HG03575 (cell line): Measurements from ENCODE around the gene MLN.

Experiments
- ATAC-seq: cut with Tn5 transposase; IDR thresholded peaks from one replicate; pipeline ENCODE4 v1.9.1; 2021; ENCODE audit not compliant: unreplicated experiment, insufficient number of reproducible peaks, low FRiP score; ENCODE audit errors: extremely low read depth

Gene MLN

DNA sequence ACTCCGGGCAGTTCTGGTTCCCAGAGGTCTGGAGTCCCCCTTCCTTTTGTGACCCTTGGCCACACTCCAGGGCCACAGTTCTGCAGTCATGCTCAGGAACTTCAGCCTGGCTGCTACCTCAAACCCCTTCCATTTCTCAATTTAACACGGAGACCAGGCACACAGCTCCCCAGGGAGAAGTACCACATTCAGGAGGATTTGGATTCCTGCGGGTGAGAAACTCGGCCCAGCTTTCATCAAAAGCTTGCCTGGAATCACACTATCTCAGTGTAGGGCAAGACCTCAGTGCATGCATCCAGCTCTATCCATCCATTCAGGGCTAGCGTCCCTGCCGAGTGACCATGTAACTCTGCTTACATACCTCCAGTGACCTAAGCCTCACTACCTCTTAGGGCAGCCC is 40.3 kb downstream of the MLN start:
- ATAC-seq: no peak

DNA sequence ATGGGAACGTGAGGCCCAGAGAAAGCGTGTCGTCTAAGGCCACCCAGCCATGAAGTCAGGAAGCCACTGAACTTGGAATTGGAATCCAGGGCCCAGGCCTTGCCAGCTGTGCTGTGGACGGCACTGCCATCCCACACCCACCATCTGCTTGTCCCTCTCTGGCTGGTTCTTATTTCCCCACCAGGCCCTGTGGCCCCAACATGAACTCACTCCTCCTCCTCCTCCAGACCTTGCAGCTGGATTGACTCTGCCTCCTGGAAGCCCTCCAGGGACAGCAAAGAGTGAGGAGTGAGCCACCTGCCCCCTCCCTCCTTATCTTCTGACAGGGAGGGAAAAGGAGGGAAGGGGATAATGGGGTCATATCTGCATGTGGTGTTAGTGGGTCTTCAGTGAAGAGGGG is 41.1 kb downstream of the MLN start:
- no peak for ATAC-seq

DNA sequence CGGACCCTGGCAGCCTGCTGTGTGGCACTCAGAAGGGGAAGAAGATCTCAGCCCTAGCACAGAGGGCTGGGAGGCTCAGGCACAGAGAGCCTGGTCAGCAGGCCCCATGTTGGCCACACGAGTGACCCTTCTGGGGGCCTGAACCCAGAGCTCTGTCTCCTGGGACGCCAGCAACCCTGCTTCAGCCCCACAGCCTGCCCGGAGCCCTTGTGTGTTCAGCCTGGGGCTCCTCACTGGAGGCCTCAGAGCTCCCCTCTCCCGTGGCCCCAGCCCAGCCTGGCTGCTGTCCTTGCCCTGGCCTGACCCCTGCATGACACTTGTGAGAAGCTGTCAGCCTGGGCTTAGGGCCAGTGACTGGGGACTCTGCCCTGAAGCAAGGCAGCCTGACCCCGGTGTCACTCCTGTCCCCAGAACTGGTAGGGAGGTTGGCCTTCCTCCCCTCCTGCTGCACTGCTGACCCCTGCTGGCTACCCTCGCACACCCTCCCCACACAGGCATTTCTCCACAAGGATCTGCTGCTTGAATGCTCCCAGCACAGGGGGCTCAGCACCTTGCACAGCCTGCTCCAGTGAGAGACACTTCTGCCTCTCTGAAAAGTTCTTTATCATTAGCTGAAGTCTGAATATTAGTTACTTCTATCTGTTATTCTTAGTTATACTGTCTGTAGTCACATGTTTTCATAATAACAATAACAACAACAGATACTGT is 41.7 kb downstream of the MLN start:
- ATAC-seq: no peak

DNA sequence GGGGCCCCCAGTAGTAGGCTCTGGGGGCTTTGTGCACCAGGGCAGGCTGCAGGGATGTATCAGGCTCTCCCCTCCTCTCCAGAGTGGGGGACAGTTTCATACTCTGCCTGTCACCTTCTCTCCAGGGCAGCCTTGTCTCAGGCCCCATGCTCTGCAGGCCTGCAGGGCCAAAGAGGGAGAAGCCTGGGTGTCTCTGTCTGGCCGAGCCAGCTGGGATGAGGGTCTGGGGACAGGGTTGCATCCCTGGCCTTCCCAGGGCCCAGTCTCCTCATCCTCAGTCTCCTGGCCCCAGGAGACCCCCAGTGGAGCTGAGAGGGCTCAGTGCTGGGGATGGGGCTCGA is 42.3 kb downstream of the MLN start:
- no peak for ATAC-seq

DNA sequence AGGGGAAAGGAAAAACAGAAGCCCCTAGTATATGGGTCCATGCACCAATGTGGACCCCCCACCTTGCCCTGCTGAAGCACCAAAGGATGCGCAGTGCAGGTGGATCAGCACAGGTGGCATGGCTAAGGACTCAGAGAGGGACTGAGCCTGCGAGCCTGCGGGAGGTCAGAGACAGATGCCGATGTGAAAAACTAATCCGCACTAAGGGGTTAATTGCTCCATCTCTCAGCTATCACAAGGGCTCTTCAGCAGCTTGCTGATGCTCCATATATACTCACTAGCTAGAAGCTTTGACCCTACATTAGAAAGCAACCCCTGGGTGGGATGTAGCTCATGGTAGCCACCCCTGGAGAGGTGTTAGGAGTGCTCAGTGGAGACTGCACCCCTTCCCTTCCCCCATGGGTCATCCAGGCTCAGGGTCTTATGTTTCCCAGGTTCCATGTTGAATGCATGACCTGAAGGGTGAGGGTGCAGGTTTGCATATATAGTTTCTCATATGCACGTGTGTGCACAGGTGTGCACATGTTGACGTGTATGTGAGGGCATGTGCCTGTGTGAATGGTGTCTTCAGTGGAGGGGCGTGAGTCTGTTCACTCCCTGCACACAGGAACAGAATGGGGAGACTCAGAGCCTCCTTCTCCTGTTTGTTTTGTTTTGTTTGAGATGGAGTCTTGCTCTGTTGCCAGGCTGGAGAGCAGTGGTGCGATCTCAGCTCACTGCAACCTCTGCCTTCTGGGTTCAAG is 43.7 kb downstream of the MLN start:
- no peak for ATAC-seq

- no peak for ATAC-seq
Measured at GRCh38 chr6:33758815-33759216, 45.0 kb downstream of the MLN start.

- no peak for ATAC-seq
Measured at GRCh38 chr6:33757906-33758305, 45.9 kb downstream of the MLN start.

GRCh38 chr6:33757113-33757512 is 46.7 kb downstream of the MLN start:
- no peak for ATAC-seq

GRCh38 chr6:33756211-33756954 is 47.4 kb downstream of the MLN start:
- ATAC-seq: no peak

- ATAC-seq: no peak
Measured at GRCh38 chr6:33755070-33755869, 48.5 kb downstream of the MLN start.

GRCh38 chr6:33754222-33754621 is 49.6 kb downstream of the MLN start:
- ATAC-seq: no peak

- ATAC-seq: no peak
Measured at GRCh38 chr6:33752646-33753015, 51.2 kb downstream of the MLN start.

DNA sequence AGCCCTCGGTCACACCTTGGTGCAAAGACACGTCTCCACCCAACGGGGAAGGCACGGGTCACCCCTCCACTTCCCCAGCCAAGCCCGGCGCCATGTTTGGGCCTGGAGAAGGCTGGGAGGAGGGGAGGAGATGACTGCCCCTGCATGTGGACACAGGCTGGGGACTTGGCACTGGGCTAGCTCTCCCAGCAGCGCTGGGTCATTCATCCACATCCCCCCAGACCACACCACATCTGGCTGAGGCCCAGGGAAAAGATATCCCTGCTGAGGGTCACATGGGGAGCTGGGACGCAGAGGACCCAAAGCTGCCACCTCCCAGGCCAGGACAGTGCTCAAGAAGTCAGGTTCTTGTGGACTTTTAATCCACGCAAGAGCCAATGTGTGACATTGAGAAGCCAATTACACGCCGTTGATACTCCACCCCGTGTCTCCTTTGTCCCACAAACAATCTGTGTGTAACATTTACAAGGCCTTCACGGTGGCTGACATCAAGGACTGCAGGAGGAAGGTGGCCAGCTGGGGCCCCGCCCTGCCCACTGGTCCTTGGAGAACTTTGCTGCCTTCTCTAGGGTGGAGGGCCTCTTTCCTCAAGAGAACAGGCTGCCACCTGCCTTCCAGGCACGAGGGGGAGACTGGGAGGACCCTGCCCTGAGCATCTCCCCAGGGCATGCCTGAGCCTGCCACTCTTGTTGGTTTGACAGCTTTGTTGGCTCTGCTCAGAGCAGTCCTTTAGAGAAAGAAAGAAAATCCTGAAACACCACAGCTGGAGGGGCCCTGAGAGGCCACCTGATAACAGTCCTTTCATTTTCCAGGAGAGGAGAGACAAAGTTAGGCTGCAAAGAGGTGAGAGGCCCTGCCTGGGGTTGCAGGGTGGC is 51.8 kb downstream of the MLN start:
- no peak for ATAC-seq

- no peak for ATAC-seq
Measured at GRCh38 chr6:33750244-33750991, 53.4 kb downstream of the MLN start.

- no peak for ATAC-seq
Measured at GRCh38 chr6:33749401-33749800, 54.4 kb downstream of the MLN start.

DNA sequence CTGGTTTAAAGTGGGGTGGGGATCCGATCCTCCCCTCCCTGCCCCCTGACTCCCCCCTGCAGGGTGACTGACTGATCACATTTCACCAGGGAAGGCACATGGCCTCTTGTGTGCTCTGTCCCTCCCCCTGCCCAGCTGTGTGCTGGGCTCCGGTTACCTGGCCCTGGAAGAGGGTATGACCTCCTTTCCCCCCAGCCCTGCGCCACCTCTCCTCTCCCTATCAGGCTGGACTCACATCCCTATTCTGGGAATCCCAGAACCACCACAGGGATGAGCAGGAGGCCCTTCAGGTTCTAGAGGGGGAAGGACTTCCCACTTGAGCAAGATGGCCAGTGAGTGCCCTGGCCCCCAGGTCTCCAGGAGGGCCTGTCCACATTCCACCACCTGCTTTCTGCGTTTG is 55.0 kb downstream of the MLN start:
- ATAC-seq: no peak

GRCh38 chr6:33747823-33748222 is 56.0 kb downstream of the MLN start:
- no peak for ATAC-seq

- no peak for ATAC-seq
Measured at GRCh38 chr6:33746651-33747100, 57.1 kb downstream of the MLN start, which contains the start of gene IP6K3. TSS of gene IP6K3 (minus strand) at chr6:33746905. CDS start at chr6:33735476, 11,429 bp downstream.
